Endothelial cell of umbilical vein (primary cell): ENCODE results near the gene RASGEF1C. TPM values are rescaled to one million over a fixed set of nuclear protein-coding genes. Genes with fewer than 3 reads are reported as not detected.

Experiments used
- BruUV-seq: library from RNA; stranded (reverse); fragments of 400-500 nt; replicated peaks from 2 replicates; lab custom pipeline; 2021; lab: Mats Ljungman, UMichigan
- CTCF ChIA-PET: fragments of 300-600, 350-600 bp; sonication (Branson Sonifier 250); formaldehyde crosslinking; loops from one replicate; lab custom pipeline; 2021; ENCODE audit warnings: antibody characterized with exemption, inconsistent platforms; lab: Charles Lee
- POLR2A ChIA-PET: fragments of 300-600, 350-600 bp; sonication (Branson Sonifier 250); formaldehyde crosslinking; loops from one replicate; lab custom pipeline; 2021; ENCODE audit warnings: antibody characterized with exemption, inconsistent platforms; lab: Charles Lee
- DNase-seq: peaks from one replicate; pipeline ENCODE4 v3.0.0-alpha.2; 2011; ENCODE audit warnings: low read depth, low spot score
- FAIRE-seq: peaks from 2 replicates; lab custom pipeline; 2011; peaks lifted over from hg19 to GRCh38; lab: Jason Lieb, UNC
- H2AFZ ChIP-seq: 2 replicates; pipeline ENCODE4 v1.6.0; 2012; ENCODE audit warnings: low read depth, low read length, control low read depth, inconsistent platforms
- H3K27ac ChIP-seq: 2 replicates; pipeline ENCODE4 v1.5.1; 2011; ENCODE audit warnings: low read depth, mild to moderate bottlenecking, control low read depth, low read length, moderate library complexity; ENCODE audit not compliant: insufficient read depth
- H3K27me3 ChIP-seq, 2 experiments: 2 replicates each; pipeline versions ENCODE4 v1.6.0 to v1.6.1; 2011; ENCODE audit warnings: low read length in 2 of 2, mixed read lengths in 1 of 2; ENCODE audit not compliant: control insufficient read depth in 2 of 2, insufficient read depth in 2 of 2
- H3K36me3 ChIP-seq, 2 experiments: 2 replicates in 1 of 2; 3 replicates in 1 of 2; pipeline ENCODE4 v1.5.1; 2011; ENCODE audit warnings: low read length in 2 of 2, mild to moderate bottlenecking in 1 of 2, moderate library complexity in 1 of 2; ENCODE audit not compliant: control insufficient read depth in 2 of 2, insufficient read depth in 2 of 2; ENCODE audit errors: extremely low read depth in 1 of 2
- H3K4me1 ChIP-seq: 3 replicates; pipeline ENCODE4 v1.5.1; 2011; ENCODE audit warnings: mild to moderate bottlenecking, low read length; ENCODE audit not compliant: control insufficient read depth, insufficient read depth; ENCODE audit errors: extremely low read depth
- H3K4me2 ChIP-seq: 2 replicates; pipeline ENCODE4 v1.6.1; 2011; ENCODE audit warnings: low read length, control low read depth, mixed read lengths; ENCODE audit not compliant: insufficient read depth
- H3K4me3 ChIP-seq, 3 experiments: fragments of 200-600 bp in 1 of 3; sonication (generic), shearing (Covaris generic) in 1 of 3; replicated peaks in 1 of 3; 2 replicates each; pipeline ENCODE4 v1.5.1; 2011 to 2016; ENCODE audit warnings: control low read depth in 3 of 3, low read length in 3 of 3, mild to moderate bottlenecking in 2 of 3, inconsistent platforms in 1 of 3, low read depth in 1 of 3, moderate library complexity in 1 of 3; ENCODE audit not compliant: insufficient read depth in 1 of 3
- H3K79me2 ChIP-seq: 2 replicates; pipeline ENCODE4 v1.6.0; 2012; ENCODE audit warnings: low read length, inconsistent platforms; ENCODE audit not compliant: control insufficient read depth, insufficient read depth
- H3K9ac ChIP-seq: replicated peaks from 2 replicates; pipeline ENCODE3; 2011; ENCODE audit warnings: low read length, control low read depth; ENCODE audit not compliant: insufficient read depth; ENCODE audit errors: extremely low read depth
- H3K9me1 ChIP-seq: replicated peaks from 3 replicates; pipeline ENCODE4 v1.6.0; 2011; ENCODE audit warnings: mild to moderate bottlenecking, low read length; ENCODE audit not compliant: control insufficient read depth, insufficient read depth; ENCODE audit errors: extremely low read depth
- H3K9me3 ChIP-seq: replicated peaks from 2 replicates; pipeline ENCODE4 v1.5.1; 2012; ENCODE audit warnings: low read length, inconsistent platforms; ENCODE audit not compliant: control insufficient read depth, insufficient read depth
- H4K20me1 ChIP-seq: replicated peaks from 2 replicates; pipeline ENCODE3; 2011; ENCODE audit warnings: mild to moderate bottlenecking, low read length; ENCODE audit not compliant: control insufficient read depth, insufficient read depth; ENCODE audit errors: extremely low read depth
- CTCF ChIP-seq, 2 donors: IDR thresholded peaks; 1 replicate in 1 of 2; 2 replicates in 1 of 2; pipeline ENCODE4 v1.5.1; 2011; ENCODE audit warnings: low read length in 2 of 2, mild to moderate bottlenecking in 2 of 2, moderate library complexity in 2 of 2, control low read depth in 1 of 2, inconsistent platforms in 1 of 2, low read depth in 1 of 2; ENCODE audit not compliant: insufficient read depth in 1 of 2; ENCODE audit errors: extremely low read depth in 1 of 2
- EZH2 ChIP-seq: IDR thresholded peaks from 2 replicates; pipeline ENCODE4 v1.6.1; 2012; ENCODE audit warnings: borderline replicate concordance, low read depth, mild to moderate bottlenecking, moderate library complexity, low read length, inconsistent platforms; ENCODE audit not compliant: severe bottlenecking
- FOS ChIP-seq: IDR thresholded peaks from 2 replicates; pipeline ENCODE4 v1.6.1; 2011; ENCODE audit warnings: mild to moderate bottlenecking, low read length, moderate library complexity, borderline replicate concordance; ENCODE audit not compliant: insufficient read depth
- GATA2 ChIP-seq: IDR thresholded peaks from 2 replicates; pipeline ENCODE4 v1.7.0; 2011; ENCODE audit warnings: low read depth, mild to moderate bottlenecking, moderate library complexity, mixed read lengths, low read length; ENCODE audit not compliant: insufficient read length, insufficient read depth
- JUN ChIP-seq: IDR thresholded peaks from 2 replicates; pipeline ENCODE4 v1.6.1; 2011; ENCODE audit warnings: borderline replicate concordance, low read depth; ENCODE audit not compliant: insufficient read length, insufficient read depth
- MYC ChIP-seq: IDR thresholded peaks from one replicate; pipeline ENCODE4 v1.6.1; 2011; ENCODE audit warnings: mild to moderate bottlenecking, low read depth, low read length
- POLR2A ChIP-seq: IDR thresholded peaks from 2 replicates; pipeline ENCODE4 v1.6.1; 2012; ENCODE audit warnings: low read depth, mild to moderate bottlenecking, control low read depth, low read length
- POLR2AphosphoS5 ChIP-seq: IDR thresholded peaks from 2 replicates; pipeline ENCODE4 v1.6.1; 2012; ENCODE audit warnings: low read depth, mild to moderate bottlenecking, control low read depth, low read length, moderate library complexity; ENCODE audit not compliant: insufficient read depth
- dilution Hi-C: fragments of 300-500 bp; cut with MboI; formaldehyde crosslinking; loops from one replicate; pipeline ENCODE4 v1.15.0; 2019; ENCODE audit warnings: low sequenced_read_pairs; ENCODE audit not compliant: extremely low pct_ligation_motif_present
- intact Hi-C: fragments of 100-400 bp; cut with micrococcal nuclease; formaldehyde crosslinking; loops from one replicate; pipeline ENCODE4 v1.10.0; 2022
- polyA plus RNA-seq, 4 experiments: library from polyadenylated mRNA; depleted of rRNA in 3 of 4; stranded (reverse) in 3 of 4; unstranded in 1 of 4; fragments of >200 nt; gene quantifications; 2 replicates each; pipeline versions ENCODE4 v1.2.1 to v1.2.3, GENCODE V29; 2011 to 2012; ENCODE audit warnings: missing spikeins in 1 of 4
- total RNA-seq: library from RNA; stranded (reverse); gene quantifications from 2 replicates; pipeline ENCODE4 v1.2.3, GENCODE V29; 2021
- TF ChIP-seq, protein P1 (sequence below): IDR thresholded peaks from 2 replicates; pipeline ENCODE4 v1.6.1; 2011; ENCODE audit not compliant: insufficient read depth, insufficient read length

Gene RASGEF1C
- total and polyA plus RNA-seq, 2 donors (not counting 3 experiments of a cell fraction or from before 2014, with no cell fraction given): not detected

DNA sequence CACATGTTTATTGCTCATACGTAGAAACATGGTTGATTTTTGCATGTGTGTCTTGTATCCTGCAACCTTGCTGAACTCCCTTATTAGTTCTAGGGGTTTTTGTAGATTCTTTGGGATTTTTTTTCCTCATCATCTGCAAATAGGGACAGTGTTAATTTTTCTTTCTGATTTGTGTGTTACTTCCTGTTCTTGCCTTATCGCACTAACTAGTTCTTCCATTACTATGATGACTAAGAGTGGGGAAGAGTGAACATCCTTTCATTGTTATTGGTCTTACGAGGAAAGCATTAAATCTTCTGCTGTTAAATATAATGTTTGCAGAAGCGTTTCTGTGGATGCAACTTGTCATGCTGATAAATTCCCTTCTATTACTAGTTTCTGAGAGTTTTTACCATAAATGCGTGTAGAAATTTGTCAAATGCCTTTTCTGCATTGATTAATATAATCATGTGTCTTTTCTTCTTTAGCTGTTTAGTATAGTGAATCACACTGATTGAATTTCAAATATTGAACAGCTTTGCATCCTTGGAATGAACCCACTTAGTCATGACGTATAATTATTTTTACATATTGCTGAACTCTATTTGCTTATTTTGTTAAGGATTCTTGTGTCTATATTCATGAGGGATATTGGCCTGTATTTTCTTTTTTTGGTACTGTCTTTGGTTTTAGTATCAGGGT is 105.4 kb downstream of the RASGEF1C start:
- no peaks in the 10 kb centered on the region for H3K4me1 ChIP-seq
- intact Hi-C loops (no loop called here), dilution Hi-C loops (no loop called here)
- CTCF ChIA-PET: no interaction called here
- DNase-seq (no peak), FAIRE-seq (no peak)
- no peaks in the 10 kb centered on the region for H4K20me1 ChIP-seq
- no peak overlapping the region for H2AFZ ChIP-seq
- H3K9me1 ChIP-seq: no peaks in the 10 kb centered on the region
- no peak overlapping the region for H3K9ac ChIP-seq
- BruUV-seq: no TSS peak
- POLR2A ChIA-PET: no interaction called here
- H3K79me2 ChIP-seq: no peaks in the 10 kb centered on the region
- no peak overlapping the region for H3K27ac ChIP-seq
- no peak overlapping the region for H3K4me2 ChIP-seq
- no peaks in the 10 kb centered on the region for H3K36me3 ChIP-seq
- H3K4me3 ChIP-seq: no peak overlapping the region
- peak; percentile 16 for TF ChIP-seq FOS
- TF ChIP-seq, protein P1, sequence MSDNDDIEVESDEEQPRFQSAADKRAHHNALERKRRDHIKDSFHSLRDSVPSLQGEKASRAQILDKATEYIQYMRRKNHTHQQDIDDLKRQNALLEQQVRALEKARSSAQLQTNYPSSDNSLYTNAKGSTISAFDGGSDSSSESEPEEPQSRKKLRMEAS: no peak
- H3K27me3 ChIP-seq: no peaks in the 10 kb centered on the region
- H3K9me3 ChIP-seq: no peaks in the 10 kb centered on the region

- FAIRE-seq: no peak
- H4K20me1 ChIP-seq: no peaks in the 10 kb centered on the region
- no peak overlapping the region for H2AFZ ChIP-seq
- no peaks in the 10 kb centered on the region for H3K36me3 ChIP-seq
- ChIA-PET CTCF (no interaction called here), POLR2A (no interaction called here)
- no peak overlapping the region for H3K9ac ChIP-seq
- no peaks in the 10 kb centered on the region for H3K9me1 ChIP-seq
- dilution Hi-C loops (no loop called here), intact Hi-C loops (no loop called here)
- no peaks in the 10 kb centered on the region for H3K79me2 ChIP-seq
- no peak for DNase-seq
- no peak overlapping the region for H3K4me2 ChIP-seq
- H3K27ac ChIP-seq: no peak overlapping the region
- H3K4me3 ChIP-seq: no peak overlapping the region
- no peaks in the 10 kb centered on the region for H3K9me3 ChIP-seq
- no TSS peak for BruUV-seq
- TF ChIP-seq JUN (no peak), POLR2A (no peak), EZH2 (no peak), CTCF (IDR thresholded peaks at IDR 0.05; ENCODE audit: extremely low read depth in 1 of 2, insufficient read depth in 1 of 2, low read depth in 1 of 2, low read length in 2 of 2) (no peak), FOS (no peak), POLR2AphosphoS5 (no peak), GATA2 (no peak), MYC (no peak)
- TF ChIP-seq, protein P1: no peak
- H3K4me1 ChIP-seq: no peaks in the 10 kb centered on the region
- H3K27me3 ChIP-seq: no peaks in the 10 kb centered on the region
Observed at GRCh38 chr5:180102636-180103035, 106.4 kb downstream of the RASGEF1C start.
